ENCODE data around the gene TMEM238L.

- TF ChIP-seq, protein P1, sequence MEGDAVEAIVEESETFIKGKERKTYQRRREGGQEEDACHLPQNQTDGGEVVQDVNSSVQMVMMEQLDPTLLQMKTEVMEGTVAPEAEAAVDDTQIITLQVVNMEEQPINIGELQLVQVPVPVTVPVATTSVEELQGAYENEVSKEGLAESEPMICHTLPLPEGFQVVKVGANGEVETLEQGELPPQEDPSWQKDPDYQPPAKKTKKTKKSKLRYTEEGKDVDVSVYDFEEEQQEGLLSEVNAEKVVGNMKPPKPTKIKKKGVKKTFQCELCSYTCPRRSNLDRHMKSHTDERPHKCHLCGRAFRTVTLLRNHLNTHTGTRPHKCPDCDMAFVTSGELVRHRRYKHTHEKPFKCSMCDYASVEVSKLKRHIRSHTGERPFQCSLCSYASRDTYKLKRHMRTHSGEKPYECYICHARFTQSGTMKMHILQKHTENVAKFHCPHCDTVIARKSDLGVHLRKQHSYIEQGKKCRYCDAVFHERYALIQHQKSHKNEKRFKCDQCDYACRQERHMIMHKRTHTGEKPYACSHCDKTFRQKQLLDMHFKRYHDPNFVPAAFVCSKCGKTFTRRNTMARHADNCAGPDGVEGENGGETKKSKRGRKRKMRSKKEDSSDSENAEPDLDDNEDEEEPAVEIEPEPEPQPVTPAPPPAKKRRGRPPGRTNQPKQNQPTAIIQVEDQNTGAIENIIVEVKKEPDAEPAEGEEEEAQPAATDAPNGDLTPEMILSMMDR (IDR thresholded peaks at IDR 0.05; ENCODE audit: low read depth, low read length, poor library complexity, severe bottlenecking): no peak
- TF ChIP-seq EZH2phosphoT487 (IDR thresholded peaks at IDR 0.05; ENCODE audit: borderline replicate concordance, low read length): no peak
Observed at GRCh38 chr17:10776381-10776780, 27.5 kb downstream of the TMEM238L start.

All from DOHH2 (cell line).